H1 (cell line): ENCODE results near the gene EPHA3. TPM values are rescaled to one million over a fixed set of nuclear protein-coding genes. Genes with fewer than 3 reads are reported as not detected.

ENCODE experiments used
- CTCF ChIA-PET: fragments of 300-600 bp; sonication (Branson Sonifier 250); formaldehyde crosslinking; loops from one replicate; lab custom pipeline; 2021; ENCODE audit not compliant: partially characterized antibody; lab: Charles Lee
- POLR2A ChIA-PET: fragments of 300-600 bp; sonication (Branson Sonifier 250); formaldehyde crosslinking; loops from one replicate; lab custom pipeline; 2021; ENCODE audit warnings: inconsistent platforms; ENCODE audit not compliant: partially characterized antibody; lab: Charles Lee
- DNase-seq, 2 experiments: peaks; one replicate each; pipeline versions ENCODE4 v3.0.0 to v3.0.0-alpha.2; 2010 to 2022; ENCODE audit warnings: low spot score in 2 of 2, low read depth in 1 of 2, mixed read lengths in 1 of 2
- FAIRE-seq: peaks from 2 replicates; lab custom pipeline; 2011; peaks lifted over from hg19 to GRCh38; lab: Jason Lieb, UNC
- H2AFZ ChIP-seq: 2 replicates; pipeline ENCODE4 v1.8.1; 2012; ENCODE audit warnings: low read length, inconsistent platforms
- H2AK5ac ChIP-seq: 2 replicates; pipeline ENCODE4 v1.6.1; 2013; ENCODE audit warnings: low read depth, low read length
- H2BK120ac ChIP-seq: replicated peaks from 2 replicates; pipeline ENCODE3; 2013; ENCODE audit warnings: low read depth, low read length, inconsistent platforms
- H2BK12ac ChIP-seq: 2 replicates; pipeline ENCODE4 v1.6.1; 2013; ENCODE audit warnings: low read depth, low read length
- H2BK15ac ChIP-seq: 2 replicates; pipeline ENCODE4 v1.6.1; 2013; ENCODE audit warnings: low read length
- H2BK20ac ChIP-seq: 2 replicates; pipeline ENCODE4 v1.6.1; 2013; ENCODE audit warnings: low read length
- H2BK5ac ChIP-seq: 2 replicates; pipeline ENCODE4 v1.6.1; 2013; ENCODE audit warnings: low read depth, low read length
- H3K14ac ChIP-seq: 2 replicates; pipeline ENCODE4 v1.6.1; 2013; ENCODE audit warnings: inconsistent platforms; ENCODE audit not compliant: insufficient read length
- H3K18ac ChIP-seq: 2 replicates; pipeline ENCODE4 v1.6.1; 2013; ENCODE audit warnings: low read length; ENCODE audit errors: extremely low read depth
- H3K23ac ChIP-seq: 2 replicates; pipeline ENCODE4 v1.6.1; 2013; ENCODE audit warnings: inconsistent platforms; ENCODE audit not compliant: insufficient read length
- H3K23me2 ChIP-seq: 2 replicates; pipeline ENCODE4 v1.6.1; 2013; ENCODE audit warnings: low read depth, low read length
- H3K27ac ChIP-seq: 2 replicates; pipeline ENCODE4 v1.6.1; 2011; ENCODE audit warnings: low read depth, low read length, inconsistent platforms
- H3K27me3 ChIP-seq, 4 experiments: replicated peaks in 1 of 4; 1 replicate in 1 of 4; 2 replicates in 3 of 4; pipeline versions ENCODE4 v1.6.1 to v1.8.1; 2011 to 2013; ENCODE audit warnings: low read length in 3 of 4, mild to moderate bottlenecking in 3 of 4, inconsistent platforms in 2 of 4, mixed read lengths in 2 of 4, moderate library complexity in 1 of 4; ENCODE audit not compliant: control insufficient read depth in 3 of 4, insufficient read depth in 3 of 4; ENCODE audit errors: extremely low read depth in 1 of 4
- H3K36me3 ChIP-seq, 4 experiments: 2 replicates each; pipeline versions ENCODE4 v1.6.1 to v1.8.1; 2011 to 2013; ENCODE audit warnings: mild to moderate bottlenecking in 4 of 4, low read length in 3 of 4, moderate library complexity in 2 of 4, control low read depth in 1 of 4, inconsistent platforms in 1 of 4; ENCODE audit not compliant: insufficient read depth in 4 of 4, control insufficient read depth in 2 of 4
- H3K4ac ChIP-seq: replicated peaks from 2 replicates; pipeline ENCODE3; 2013; ENCODE audit warnings: low read length, low read depth, mixed read lengths, inconsistent platforms; ENCODE audit not compliant: insufficient read length
- H3K4me1 ChIP-seq, 4 experiments: replicated peaks in 1 of 4; 1 replicate in 1 of 4; 2 replicates in 3 of 4; pipeline versions ENCODE4 v1.6.1 to v1.8.1; 2011 to 2013; ENCODE audit warnings: low read length in 3 of 4, inconsistent platforms in 2 of 4, mixed read lengths in 1 of 4; ENCODE audit not compliant: insufficient read depth in 4 of 4, control insufficient read depth in 3 of 4
- H3K4me2 ChIP-seq, 2 experiments: 2 replicates each; pipeline versions ENCODE4 v1.6.1 to v1.8.1; 2011 to 2013; ENCODE audit warnings: low read depth in 2 of 2, low read length in 2 of 2, control low read depth in 1 of 2, inconsistent platforms in 1 of 2, mild to moderate bottlenecking in 1 of 2; ENCODE audit not compliant: insufficient read depth in 1 of 2
- H3K4me3 ChIP-seq, 4 experiments: fragments of 200-600, 300-600 bp in 1 of 4; sonication (generic), shearing (Covaris generic), sonication (Bioruptor Twin) in 1 of 4; 2 replicates each; pipeline versions ENCODE4 v1.5.1 to v1.8.1; 2011 to 2016; ENCODE audit warnings: low read length in 4 of 4, low read depth in 3 of 4, control low read depth in 2 of 4, inconsistent platforms in 2 of 4, mild to moderate bottlenecking in 2 of 4, mixed read lengths in 1 of 4, moderate library complexity in 1 of 4; ENCODE audit not compliant: insufficient read depth in 2 of 4; ENCODE audit errors: extremely low read depth in 1 of 4
- H3K56ac ChIP-seq: replicated peaks from 2 replicates; pipeline ENCODE3; 2013; ENCODE audit warnings: low read depth, mild to moderate bottlenecking, mixed read lengths, low read length, inconsistent platforms; ENCODE audit not compliant: insufficient read length
- H3K79me1 ChIP-seq: 2 replicates; pipeline ENCODE4 v1.6.1; 2013; ENCODE audit warnings: low read depth, low read length, control low read depth
- H3K79me2 ChIP-seq, 2 experiments: 2 replicates each; pipeline versions ENCODE4 v1.6.1 to v1.8.1; 2012 to 2013; ENCODE audit warnings: low read length in 2 of 2, mild to moderate bottlenecking in 2 of 2, inconsistent platforms in 1 of 2; ENCODE audit not compliant: insufficient read depth in 2 of 2, control insufficient read depth in 1 of 2
- H3K9ac ChIP-seq, 4 experiments: replicated peaks in 1 of 4; 1 replicate in 1 of 4; 2 replicates in 3 of 4; pipeline versions ENCODE4 v1.6.1 to v1.8.1; 2011 to 2013; ENCODE audit warnings: low read depth in 3 of 4, low read length in 3 of 4, control low read depth in 2 of 4, mild to moderate bottlenecking in 2 of 4, moderate library complexity in 2 of 4, inconsistent platforms in 1 of 4; ENCODE audit errors: extremely low read depth in 1 of 4
- H3K9me3 ChIP-seq, 2 experiments: 2 replicates each; pipeline versions ENCODE4 v1.6.1 to v1.8.1; 2012 to 2013; ENCODE audit warnings: mild to moderate bottlenecking in 2 of 2, moderate library complexity in 2 of 2, control low read depth in 1 of 2, inconsistent platforms in 1 of 2, low read depth in 1 of 2, low read length in 1 of 2, mixed read lengths in 1 of 2; ENCODE audit not compliant: insufficient read depth in 2 of 2
- H4K20me1 ChIP-seq, 2 experiments: replicated peaks in 1 of 2; 2 replicates each; pipeline versions ENCODE3 to v1.8.1; 2011 to 2013; ENCODE audit warnings: inconsistent platforms in 2 of 2, low read length in 2 of 2, mild to moderate bottlenecking in 1 of 2; ENCODE audit not compliant: insufficient read depth in 2 of 2, control insufficient read depth in 1 of 2
- H4K5ac ChIP-seq: 2 replicates; pipeline ENCODE4 v1.6.1; 2013; ENCODE audit warnings: low read length, low read depth, mixed read lengths, inconsistent platforms; ENCODE audit not compliant: insufficient read length
- H4K8ac ChIP-seq: 2 replicates; pipeline ENCODE4 v1.8.0; 2013; ENCODE audit warnings: mild to moderate bottlenecking, moderate library complexity, low read length, inconsistent platforms; ENCODE audit not compliant: insufficient read depth; ENCODE audit errors: extremely low read depth
- H4K91ac ChIP-seq: replicated peaks from 2 replicates; pipeline ENCODE3; 2013; ENCODE audit warnings: low read length, mixed read lengths, inconsistent platforms; ENCODE audit not compliant: insufficient read length
- WGBS, 2 experiments: shearing (Covaris generic) in 1 of 2; methylation state at CpG; one replicate each; pipeline versions ENCODE4 v1.1.6 to v1.1.7; 2013 to 2015; ENCODE audit warnings: low lambda C conversion rate in 2 of 2, mixed read lengths in 2 of 2, inconsistent platforms in 1 of 2, low coverage in 1 of 2, missing lambda C conversion rate in 1 of 2; ENCODE audit not compliant: insufficient replicate concordance in 2 of 2, insufficient coverage in 1 of 2, insufficient read length in 1 of 2; ENCODE audit errors: extremely low coverage in 1 of 2, missing lambda C conversion rate in 1 of 2; 5-methylcytosine and 5-hydroxymethylcytosine counted together
- polyA plus RNA-seq, 7 experiments: library from polyadenylated mRNA; depleted of rRNA in 3 of 7; stranded (reverse) in 5 of 7; unstranded in 2 of 7; fragments of >200 nt in 5 of 7; fragments of 200-250 nt in 2 of 7; gene quantifications; 1 replicate in 5 of 7; 2 replicates in 1 of 7; 4 replicates in 1 of 7; pipeline versions ENCODE4 v1.2.1 to v1.2.3, GENCODE V29; 2011 to 2013; ENCODE audit warnings: missing spikeins in 2 of 7, mixed read lengths in 2 of 7
- total RNA-seq: library from RNA; stranded (reverse); fragmentation: NEBNext Ultra II Directional; extraction: Animal tissue kit (Norgen Biotek cat#: 25700); gene quantifications from 2 replicates; pipeline ENCODE4 v1.2.1, GENCODE V29; 2021

Gene EPHA3
- total and polyA plus RNA-seq, 2 of the 8 experiments (the other 6 are each of a cell fraction or from before 2014, with no cell fraction given) = 0.09 to 0.22 TPM

- Histone ChIP-seq H2AFZ (no peak overlapping the region), H3K79me1 (no peaks in the 10 kb centered on the region), H3K23ac (no peak overlapping the region), H3K27ac (no peak overlapping the region), H3K56ac (no peak overlapping the region), H2BK15ac (no peak overlapping the region), H3K4me3 (no peak overlapping the region), H4K5ac (no peak overlapping the region), H2BK12ac (no peak overlapping the region), H3K9ac (no peak overlapping the region), H4K91ac (no peak overlapping the region), H4K8ac (no peak overlapping the region), H2BK20ac (no peak overlapping the region), H2AK5ac (no peak overlapping the region), H3K4me2 (no peak overlapping the region), H3K4me1 (no peaks in the 10 kb centered on the region), H3K27me3 (peaks cover 0 to 4% (median 2%) of the 10 kb centered on the region in 4 experiments; a peak in 2 of 7 replicates), H3K36me3 (no peaks in the 10 kb centered on the region), H3K18ac (no peak overlapping the region), H3K23me2 (no peaks in the 10 kb centered on the region), H2BK5ac (no peak overlapping the region), H2BK120ac (no peak overlapping the region), H3K14ac (no peak overlapping the region), H4K20me1 (no peaks in the 10 kb centered on the region), H3K4ac (no peak overlapping the region), H3K79me2 (no peaks in the 10 kb centered on the region), H3K9me3 (no peaks in the 10 kb centered on the region)
- FAIRE-seq (no peak), DNase-seq (no peak)
- 89% methylated on average over 1 of the region's 1 CpG; no CpG with 5 or more reads in 1 of the 2 experiments for WGBS, 2 experiments
- ChIA-PET POLR2A (no interaction called here), CTCF (interaction anchor here (1.7 kb wide), 1 partner anchor 885 kb away, joined by 4 read pairs; no protein-coding TSS in a partner anchor)
These were observed 5.5 kb upstream of the EPHA3 start for GRCh38 chr3:89101921-89102320.
